ENCODE measurements around the gene METRN. TPM values are rescaled to one million over a fixed set of nuclear protein-coding genes. Genes with fewer than 3 reads are reported as not detected.

Gene METRN
- polyA plus RNA-seq, 1 of the 3 experiments (the other 2 are of a cell fraction): 59.7 TPM

GRCh38 chr16:735982-736453 lies 21.1 kb downstream of the METRN start:
- no peaks in the 10 kb centered on the region for H3K9me2 ChIP-seq
- ChIA-PET CTCF (interaction anchor here (2.2 to 20.3 kb wide), 2 partner anchors 9 to 23 kb away, joined by 6 to 358 read pairs; partner anchors contain the start of genes ANTKMT, FBXL16 and METRN), POLR2A (no interaction called here)
- no peak overlapping the region for H3K9ac ChIP-seq
- H3K27me3 ChIP-seq (ENCODE audit: insufficient read depth): no peaks in the 10 kb centered on the region
- H3K4me3 ChIP-seq (ENCODE audit: low read depth in 2 of 2, low read length in 1 of 2): no peak overlapping the region
- H4K20me1 ChIP-seq (ENCODE audit: insufficient read depth): no peaks in the 10 kb centered on the region
- peaks cover 14% of the 10 kb centered on the region for H3K79me2 ChIP-seq (ENCODE audit: insufficient read depth)
- H3K27ac ChIP-seq (ENCODE audit: low read depth in 2 of 2, low read length in 1 of 2): no peak overlapping the region
- H3K9me3 ChIP-seq: no peaks in the 10 kb centered on the region
- no peak for DNase-seq
- TF ChIP-seq, protein P1, sequence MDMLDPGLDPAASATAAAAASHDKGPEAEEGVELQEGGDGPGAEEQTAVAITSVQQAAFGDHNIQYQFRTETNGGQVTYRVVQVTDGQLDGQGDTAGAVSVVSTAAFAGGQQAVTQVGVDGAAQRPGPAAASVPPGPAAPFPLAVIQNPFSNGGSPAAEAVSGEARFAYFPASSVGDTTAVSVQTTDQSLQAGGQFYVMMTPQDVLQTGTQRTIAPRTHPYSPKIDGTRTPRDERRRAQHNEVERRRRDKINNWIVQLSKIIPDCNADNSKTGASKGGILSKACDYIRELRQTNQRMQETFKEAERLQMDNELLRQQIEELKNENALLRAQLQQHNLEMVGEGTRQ (IDR thresholded peaks at IDR 0.05; ENCODE audit: borderline replicate concordance, low read depth, low read length): no peak
- WGBS (ENCODE audit: low lambda C conversion rate): 92% methylated on average over 11 of the region's 13 CpGs
- peaks cover 0 to 40% of the 10 kb centered on the region in 2 experiments for H3K36me3 ChIP-seq (replicated peaks in 1 of 2; ENCODE audit: control insufficient read depth in 1 of 2, insufficient read depth in 2 of 2, low read length in 1 of 2)
- no peak overlapping the region for H3K4me2 ChIP-seq
- H3K4me1 ChIP-seq (ENCODE audit: control insufficient read depth in 1 of 2, insufficient read depth in 2 of 2, low read depth in 1 of 2, low read length in 1 of 2): peaks cover 0 to 8% of the 10 kb centered on the region in 2 experiments; a peak in 1 of 4 replicates
- H2AFZ ChIP-seq (ENCODE audit: low read depth): no peak overlapping the region
- peaks cover 4% of the 10 kb centered on the region for H3F3A ChIP-seq (replicated peaks; ENCODE audit: insufficient read depth)

GRCh38 chr16:736936-737481 lies 22.1 kb downstream of the METRN start:
- no peaks in the 10 kb centered on the region for H3K9me3 ChIP-seq
- no peaks in the 10 kb centered on the region for H4K20me1 ChIP-seq (ENCODE audit: insufficient read depth)
- H3K4me3 ChIP-seq (ENCODE audit: low read depth in 2 of 2, low read length in 1 of 2): no peak overlapping the region
- H3F3A ChIP-seq (replicated peaks; ENCODE audit: insufficient read depth): peaks cover 4% of the 10 kb centered on the region
- no peak overlapping the region for H2AFZ ChIP-seq (ENCODE audit: low read depth)
- CTCF ChIA-PET: interaction anchor here (0.6 to 20.3 kb wide), 3 partner anchors 8 to 55 kb away, joined by 3 to 358 read pairs (median 6); partner anchors contain the start of genes ANTKMT, FBXL16 and METRN
- H3K4me1 ChIP-seq (ENCODE audit: control insufficient read depth in 1 of 2, insufficient read depth in 2 of 2, low read depth in 1 of 2, low read length in 1 of 2): peaks cover 0 to 10% of the 10 kb centered on the region in 2 experiments; a peak in 1 of 4 replicates
- no peak overlapping the region for H3K9ac ChIP-seq
- no peaks in the 10 kb centered on the region for H3K27me3 ChIP-seq (ENCODE audit: insufficient read depth)
- H3K9me2 ChIP-seq: no peaks in the 10 kb centered on the region
- no peak for DNase-seq
- TF ChIP-seq RCOR1 (IDR thresholded peaks at IDR 0.05; ENCODE audit: low read length) (no peak), PBX3 (IDR thresholded peaks at IDR 0.05) (no peak), ZBTB33 (IDR thresholded peaks at IDR 0.05; ENCODE audit: borderline replicate concordance, low read depth) (no peak), FOXJ3 (CRISPR knock-in tag; IDR thresholded peaks at IDR 0.05) (no peak), EZH2phosphoT487 (IDR thresholded peaks at IDR 0.05; ENCODE audit: borderline replicate concordance, low read depth) (no peak), FOSL2 (IDR thresholded peaks at IDR 0.05; ENCODE audit: borderline replicate concordance, low read depth) (no peak), ELF1 (IDR thresholded peaks at IDR 0.05) (no peak), RFX5 (IDR thresholded peaks at IDR 0.05; ENCODE audit: low read length) (no peak), TEAD4 (IDR thresholded peaks at IDR 0.05; ENCODE audit: borderline replicate concordance, insufficient read depth) (no peak)
- H3K79me2 ChIP-seq (ENCODE audit: insufficient read depth): peaks cover 14% of the 10 kb centered on the region
- 96% methylated on average over 29 of the region's 29 CpGs for WGBS (ENCODE audit: low lambda C conversion rate)
- no peak overlapping the region for H3K4me2 ChIP-seq
- POLR2A ChIA-PET: interaction anchor here (0.9 kb wide), 1 partner anchor 8 kb away, joined by 3 read pairs; no protein-coding TSS in a partner anchor
- H3K27ac ChIP-seq (ENCODE audit: low read depth in 2 of 2, low read length in 1 of 2): no peak overlapping the region
- H3K36me3 ChIP-seq (replicated peaks in 1 of 2; ENCODE audit: control insufficient read depth in 1 of 2, insufficient read depth in 2 of 2, low read length in 1 of 2): peaks cover 0 to 37% of the 10 kb centered on the region in 2 experiments
